Lung microvascular endothelial cell (primary cell): ENCODE data around the gene EXOC6. TPM values are rescaled to one million over a fixed set of nuclear protein-coding genes. Genes with fewer than 3 reads are reported as not detected.
A peak's percentile ranks its signal among the peaks of the same experiment; 100 is the strongest.
"Not testable (repeated sequence)": the region's sequence is repeated elsewhere in the genome, so short reads cannot be mapped to it uniquely, and the experiment has no call there.

ENCODE experiments used
- DNase-seq, 2 donors: peaks; one replicate each; pipeline versions ENCODE4 v3.0.0 to v3.0.0-alpha.2; 2010; ENCODE audit warnings: low read depth in 2 of 2
- total RNA-seq: library from RNA; depleted of rRNA; stranded (reverse); fragments of >200 nt; gene quantifications from 2 replicates; pipeline ENCODE4 v1.2.1, GENCODE V29; 2014

Gene EXOC6
- total RNA-seq, 1 donor from 2014 or later = 390 TPM

DNA sequence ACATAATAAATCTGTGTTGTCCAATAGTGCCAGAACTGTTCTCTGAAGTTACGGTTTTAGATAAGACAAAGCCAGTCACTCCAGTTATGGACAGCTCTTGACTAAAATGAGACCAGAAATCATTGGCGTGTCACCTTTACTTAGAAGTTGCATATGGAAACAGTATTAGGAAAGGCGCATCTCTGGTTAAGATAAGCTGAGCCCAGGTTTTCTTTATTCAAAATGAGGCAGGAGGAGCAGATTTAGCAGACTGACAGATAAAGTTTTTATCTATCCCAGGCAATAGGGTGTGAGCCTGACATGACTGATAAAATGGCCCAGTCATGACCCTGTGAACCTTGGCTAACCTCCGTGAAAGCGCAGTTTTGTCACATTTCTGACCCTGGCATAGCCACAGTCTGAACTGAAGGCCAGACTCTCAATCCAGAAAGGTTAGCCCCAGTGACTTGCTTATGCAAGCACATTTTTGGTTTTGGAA, 229.6 kb downstream of the EXOC6 start:
- no peak for DNase-seq

DNA sequence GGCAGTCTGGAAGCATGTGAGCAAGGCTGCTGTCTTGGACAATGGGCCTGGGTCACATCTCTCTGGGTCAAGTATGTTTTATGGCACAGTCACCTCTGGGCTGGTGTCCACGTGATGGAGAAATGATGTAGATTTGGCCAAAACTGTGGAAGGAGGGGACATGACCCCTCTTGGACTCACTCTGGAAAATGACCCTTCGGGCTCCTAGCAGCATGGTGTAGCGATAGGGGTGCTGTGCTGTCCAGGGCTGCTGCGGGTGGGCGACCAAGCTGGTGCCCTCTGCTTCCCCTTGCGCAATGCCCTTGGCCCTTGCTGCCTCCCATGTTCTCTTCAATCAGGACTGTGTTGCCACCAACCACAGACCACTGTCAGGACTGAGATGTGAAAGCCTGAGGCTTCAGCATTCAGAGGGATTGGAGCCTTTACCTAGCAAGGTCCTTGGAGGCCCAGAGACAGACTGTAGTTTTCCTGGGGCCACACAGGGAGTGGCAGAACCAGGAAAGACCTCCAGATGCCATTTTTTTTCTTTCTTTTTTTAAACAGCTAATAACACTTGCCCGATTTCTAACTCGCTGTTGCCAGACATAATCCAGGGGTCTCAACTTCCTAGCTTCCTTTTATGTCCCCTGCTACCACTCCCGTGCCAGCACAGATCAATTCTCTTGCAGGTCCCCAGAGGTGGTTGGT, 231.5 kb downstream of the EXOC6 start:
- no peak for DNase-seq

DNA sequence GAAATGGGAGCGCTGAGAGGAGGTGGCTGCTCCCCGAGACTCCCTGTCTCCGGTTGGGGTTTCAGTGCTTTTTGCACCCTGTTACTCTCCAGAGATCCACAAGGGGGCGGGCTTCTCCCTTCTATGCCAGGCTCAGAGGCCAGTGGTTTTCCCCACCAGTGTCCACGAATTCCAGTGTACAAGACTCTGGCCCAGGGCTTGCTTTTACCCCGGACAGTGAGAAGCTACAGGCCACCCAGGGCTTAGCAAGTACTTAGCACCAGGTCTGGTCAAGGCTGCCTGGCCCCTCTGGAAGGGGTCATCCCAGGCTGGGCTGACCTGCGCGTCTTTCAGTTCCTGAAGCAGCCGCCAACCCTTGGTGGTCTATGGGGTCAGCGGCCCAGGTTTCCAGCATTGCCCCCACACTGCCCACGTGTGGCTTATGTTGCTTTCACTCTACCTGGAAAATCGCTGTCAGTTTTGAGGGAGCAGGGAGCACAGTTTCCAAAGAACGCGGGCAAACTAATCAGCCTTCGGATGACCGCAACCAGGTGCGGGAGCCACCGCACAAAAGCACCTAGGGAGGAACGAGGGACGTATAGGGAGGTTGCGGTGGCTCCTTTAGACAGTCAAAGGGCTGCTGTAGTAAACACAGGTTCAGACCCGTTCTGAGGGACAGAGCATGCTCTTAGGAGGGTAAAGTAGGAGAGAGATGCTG, 232.2 kb downstream of the EXOC6 start:
- peak; percentile 43 to 60 for DNase-seq

DNA sequence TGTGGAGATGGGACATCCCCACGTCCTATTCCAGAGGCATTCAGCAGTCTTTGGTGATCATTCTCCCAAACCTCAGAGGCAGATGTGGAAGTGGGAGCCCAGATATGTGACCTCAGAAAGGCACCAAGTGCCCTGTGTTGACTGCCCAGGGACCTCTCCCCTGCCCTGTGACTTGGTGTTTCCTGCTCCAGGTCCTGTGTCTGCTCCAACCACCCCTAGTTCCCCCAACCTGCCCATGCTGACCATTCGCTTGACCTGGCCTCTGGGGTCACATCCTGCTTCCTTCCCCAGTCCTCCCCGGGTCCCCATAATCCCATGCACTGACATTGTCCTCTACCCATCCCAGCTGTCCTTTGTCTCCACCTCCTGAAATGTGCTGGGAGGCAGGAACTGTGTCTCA, 233.0 kb downstream of the EXOC6 start:
- DNase-seq = no peak

DNA sequence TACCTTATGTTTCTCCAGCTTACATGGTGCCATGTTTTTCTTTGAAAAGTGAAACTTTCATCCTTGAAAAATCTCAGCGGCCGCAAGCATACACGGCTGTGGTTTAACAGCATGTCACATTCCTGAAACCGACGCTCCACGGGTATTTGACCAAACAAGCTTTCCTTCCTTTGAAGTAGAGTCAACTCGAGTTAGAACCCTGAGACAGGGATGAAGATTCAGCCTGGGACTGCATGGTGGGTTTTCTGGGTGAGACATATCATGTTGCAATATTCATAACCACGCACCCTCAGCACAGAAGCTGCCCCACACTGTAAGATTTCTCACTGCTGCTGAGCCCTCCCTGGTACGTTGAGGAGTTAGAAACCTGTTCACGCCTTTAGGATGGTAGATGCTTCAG, 233.5 kb downstream of the EXOC6 start:
- no peak for DNase-seq

DNA sequence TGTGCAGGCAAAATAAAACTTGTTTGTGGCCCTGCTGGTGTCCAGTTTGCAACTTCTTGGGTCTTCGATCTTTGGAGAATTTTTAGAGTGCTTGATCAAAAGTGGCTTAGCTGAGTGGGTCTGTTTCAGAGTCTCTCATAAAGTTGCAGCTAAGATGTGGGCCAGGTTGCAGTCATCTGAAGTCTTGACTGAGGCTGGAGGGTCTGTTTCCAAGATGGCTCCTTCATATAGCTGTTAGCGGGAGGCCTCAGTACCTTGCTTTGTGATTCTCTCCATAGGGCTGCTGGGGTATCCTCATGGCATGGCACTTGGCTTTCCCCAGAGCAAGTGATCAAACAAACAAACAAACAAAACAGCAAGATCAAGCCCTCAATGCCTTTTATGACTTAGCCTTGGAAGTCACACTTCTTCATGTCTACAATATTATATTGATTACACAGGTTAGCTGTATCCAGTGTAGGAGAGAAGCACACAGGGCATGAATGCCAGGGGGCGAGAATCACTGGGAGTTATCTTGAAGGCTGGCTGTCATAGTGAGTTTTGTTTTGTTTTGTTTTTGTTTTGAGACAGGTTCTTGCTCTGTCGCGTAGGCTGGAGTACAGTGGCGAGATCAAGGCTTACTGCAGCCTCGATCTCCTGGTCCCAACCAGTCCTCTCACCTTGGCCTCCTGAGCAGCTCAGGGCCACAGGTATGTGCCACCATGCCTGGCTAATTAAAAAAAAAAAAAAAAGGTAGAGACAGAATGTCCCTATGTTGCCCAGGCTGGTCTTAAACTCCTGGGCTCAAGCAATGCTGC, 235.6 kb downstream of the EXOC6 start:
- DNase-seq = no peak

DNA sequence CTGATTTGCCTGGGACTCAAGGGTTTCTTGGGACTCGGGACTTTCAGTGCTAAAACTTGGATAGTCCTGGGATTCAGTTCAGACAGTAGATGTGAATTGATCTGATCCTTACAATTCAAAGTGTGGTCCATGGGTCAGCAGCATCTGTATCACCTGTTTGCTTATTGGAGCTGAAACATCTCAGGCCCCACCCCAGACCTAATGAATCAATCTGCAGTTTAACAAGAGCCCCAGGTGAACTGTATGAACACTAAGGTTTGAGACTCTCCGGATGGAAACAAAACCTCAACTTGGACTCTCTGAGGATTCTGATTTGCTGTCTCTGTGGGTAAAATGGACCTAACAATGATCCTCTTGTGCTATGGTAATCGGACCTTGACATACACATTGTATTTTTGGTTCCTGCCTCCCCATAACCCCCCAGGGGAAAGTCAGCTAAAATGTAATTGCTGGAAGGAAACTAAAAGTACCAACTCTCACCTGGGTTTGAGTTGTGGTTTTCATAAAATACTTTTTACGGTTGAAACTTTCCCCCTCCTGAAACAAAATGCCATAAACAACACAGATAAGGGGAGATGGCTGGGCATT, 237.0 kb downstream of the EXOC6 start:
- no peak for DNase-seq

DNA sequence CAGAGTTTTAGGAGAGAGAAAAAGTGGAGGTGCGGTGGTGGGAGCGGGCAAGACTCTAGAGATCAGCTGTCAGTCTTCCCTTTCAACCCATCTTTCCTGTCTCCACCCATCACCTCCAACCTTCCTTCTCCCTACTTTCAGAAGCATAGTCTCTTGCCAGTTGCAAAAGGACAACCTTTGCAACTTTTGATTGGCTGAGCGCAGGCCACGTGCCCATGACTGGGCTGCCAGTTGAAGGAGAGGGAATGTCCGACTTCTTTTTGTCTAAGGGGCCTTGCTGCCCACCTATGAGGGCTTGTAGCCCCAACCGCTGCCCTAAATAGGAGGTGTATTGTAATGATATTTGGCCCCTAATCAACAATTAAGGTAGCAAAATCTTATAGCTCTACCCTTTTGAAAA, 238.0 kb downstream of the EXOC6 start:
- DNase-seq = no peak

DNA sequence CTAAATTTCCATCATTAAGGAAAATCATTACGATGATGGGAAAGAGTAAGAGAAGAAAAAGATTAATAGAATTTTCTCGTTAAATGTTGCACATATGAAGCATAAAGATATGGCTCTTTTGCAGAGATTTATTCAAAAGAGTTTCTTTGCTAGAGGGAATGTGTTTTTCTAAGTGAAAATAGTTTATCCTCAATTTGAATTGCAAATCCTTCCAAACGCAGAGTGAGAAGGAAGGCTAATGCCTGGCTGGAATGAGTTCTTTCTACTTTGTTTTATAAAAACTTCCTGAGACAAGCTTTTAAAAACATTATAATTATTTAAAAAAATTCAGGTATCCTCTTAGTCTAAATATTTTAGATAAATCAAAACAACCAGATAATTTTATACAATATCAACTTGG, 239.5 kb downstream of the EXOC6 start:
- DNase-seq = no peak

DNA sequence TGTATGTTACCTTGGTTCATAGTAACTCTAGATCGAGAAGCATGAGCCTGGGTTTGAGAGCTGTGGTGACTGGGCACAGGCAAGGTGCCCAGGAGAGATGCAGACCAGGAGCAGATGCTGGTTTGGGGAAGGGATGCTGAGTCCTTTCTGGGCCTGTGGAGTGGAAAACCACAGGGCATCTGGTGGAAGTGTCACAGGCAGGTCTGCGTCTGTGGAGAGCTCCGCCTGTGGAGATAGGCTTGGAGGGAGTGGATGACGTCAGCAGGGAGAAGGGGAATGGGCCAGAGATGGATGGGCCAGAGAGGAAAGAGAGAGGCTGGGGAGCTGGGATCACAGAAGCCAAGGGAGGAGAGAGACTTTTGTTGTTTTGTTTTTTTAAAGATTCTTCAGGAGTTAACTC, 240.1 kb downstream of the EXOC6 start:
- no peak for DNase-seq

DNA sequence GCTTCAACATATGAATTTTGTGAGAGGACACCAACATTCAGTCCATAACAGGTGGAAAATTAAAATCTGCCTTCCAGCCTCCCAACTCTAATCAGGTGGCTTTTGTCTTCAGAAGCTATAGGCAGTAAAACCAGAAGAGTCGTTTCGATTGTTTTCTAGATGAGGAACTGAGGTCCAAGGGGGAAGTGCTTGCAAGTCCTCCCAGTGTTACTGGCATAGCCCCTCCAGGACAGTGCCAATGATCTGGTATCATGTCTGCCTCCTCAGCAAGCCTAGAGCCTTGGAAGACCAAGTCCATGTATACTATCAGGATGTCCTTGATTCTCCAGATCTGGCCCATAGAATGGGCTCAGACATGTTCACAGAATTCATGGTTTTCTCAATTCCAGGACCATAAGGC, 242.3 kb downstream of the EXOC6 start:
- no peak for DNase-seq

DNA sequence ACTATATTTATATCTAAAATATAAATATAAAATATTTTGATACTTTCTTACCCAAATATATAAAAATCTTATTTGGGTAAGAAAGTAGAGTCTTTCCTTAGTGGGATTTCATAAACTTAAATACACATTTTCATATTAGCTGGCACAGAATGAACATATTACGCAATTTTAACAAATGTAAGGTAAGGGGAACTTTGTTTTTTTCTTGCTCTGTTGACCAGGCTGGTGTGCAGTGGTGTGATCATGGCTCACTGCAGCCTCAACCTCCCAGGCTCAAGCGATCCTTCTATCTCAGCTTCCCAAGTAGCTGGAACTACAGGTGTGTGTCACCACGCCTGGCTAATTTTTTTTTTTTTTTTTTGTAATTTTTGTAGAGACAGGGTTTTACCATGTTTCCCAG, 243.6 kb downstream of the EXOC6 start:
- DNase-seq = no peak

DNA sequence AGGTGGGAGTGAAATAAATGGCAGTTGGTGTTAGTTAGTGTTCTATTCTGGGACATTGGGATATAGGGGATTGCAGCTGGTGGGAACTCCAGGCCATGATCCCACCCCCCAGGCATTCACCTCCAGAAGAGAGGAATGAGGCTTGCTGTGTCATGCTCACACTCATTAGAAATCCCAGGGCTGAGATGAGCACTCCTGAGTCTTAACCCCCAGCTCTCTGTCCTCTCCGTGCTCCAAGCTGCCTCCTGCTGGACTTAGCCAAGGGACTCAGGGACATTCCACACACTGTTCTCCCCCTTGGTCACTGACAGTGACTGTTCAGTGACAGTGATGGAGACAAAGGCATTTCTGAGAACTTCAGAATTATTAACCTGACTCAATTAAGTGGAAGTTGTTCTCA, 246.9 kb downstream of the EXOC6 start:
- no peak for DNase-seq

DNA sequence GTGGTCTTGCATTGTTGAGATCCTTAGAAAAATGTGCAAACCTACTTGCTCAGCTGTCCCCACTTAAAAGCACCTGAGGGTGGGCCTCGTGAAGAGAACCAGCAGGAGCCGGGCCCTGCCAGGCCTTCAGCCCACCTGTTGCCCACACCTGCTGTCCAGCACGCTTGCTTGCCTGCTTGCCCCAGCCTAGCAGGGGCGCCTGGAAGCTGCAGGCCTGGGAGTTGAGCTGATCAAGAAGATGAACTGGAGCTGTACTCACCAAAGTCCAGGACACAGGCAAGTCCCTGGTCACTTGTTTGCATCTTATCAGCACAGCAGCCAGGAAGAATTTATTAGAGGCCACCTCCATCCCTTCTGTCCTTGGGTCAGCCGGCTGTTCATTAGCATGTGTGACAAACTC, 248.6 kb downstream of the EXOC6 start:
- no peak for DNase-seq

DNA sequence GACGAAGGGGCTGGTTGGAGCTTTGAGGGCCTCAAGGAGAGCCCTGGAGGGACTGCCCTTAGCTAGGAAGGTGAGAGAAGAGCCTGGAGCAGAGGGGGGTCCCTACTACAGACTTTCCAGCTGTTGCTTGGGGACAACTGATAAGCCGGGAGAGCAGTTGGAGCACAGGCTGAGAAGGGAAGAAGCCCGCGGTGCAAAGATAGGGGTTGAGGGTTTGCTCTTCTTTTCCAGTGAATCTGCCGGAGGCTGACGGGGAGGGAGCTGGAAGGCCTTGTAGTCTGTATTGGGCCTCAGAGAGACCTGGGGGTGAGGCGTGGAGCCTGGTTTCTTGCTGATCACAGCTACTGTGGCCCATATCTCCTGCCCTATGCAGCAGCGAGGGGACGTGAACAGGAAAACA, 249.1 kb downstream of the EXOC6 start:
- no peak for DNase-seq

DNA sequence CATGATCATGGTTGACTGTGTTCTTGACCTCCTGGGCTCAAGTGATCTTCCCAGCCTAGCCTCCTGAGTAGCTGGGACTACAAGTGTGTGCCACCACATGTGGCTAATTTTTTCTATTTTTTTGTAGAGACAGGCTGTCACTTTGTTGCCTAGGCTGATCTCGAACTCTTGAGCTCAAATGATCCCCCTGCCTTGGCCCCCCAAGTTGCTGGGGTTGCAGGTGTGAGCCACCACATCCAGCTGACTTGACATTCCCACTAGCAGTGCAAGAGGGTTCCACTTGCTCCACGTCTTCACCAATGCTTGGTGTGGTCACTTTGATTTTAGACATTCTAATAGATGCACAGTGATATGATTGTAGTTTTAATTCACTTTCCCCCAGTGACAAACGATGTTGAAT, 250.5 kb downstream of the EXOC6 start:
- DNase-seq = no peak

DNA sequence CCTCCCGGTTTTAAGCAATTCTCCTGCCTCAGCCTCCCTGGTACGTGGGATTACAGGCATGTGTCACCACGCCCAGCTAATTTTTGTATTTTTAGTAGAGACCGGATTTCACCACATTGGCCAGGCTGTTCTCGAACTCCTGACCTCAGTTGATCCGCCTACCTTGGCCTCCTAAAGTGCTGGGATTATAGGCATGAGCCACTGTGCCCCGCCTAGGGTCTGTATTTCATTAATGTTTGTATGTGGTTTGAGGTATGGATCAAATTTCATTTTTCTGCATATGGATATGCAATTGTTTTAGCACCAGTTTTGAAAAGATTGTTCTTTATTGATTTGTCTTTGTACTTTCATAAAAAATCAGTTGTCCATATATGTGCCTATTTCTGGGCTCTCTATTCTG, 251.3 kb downstream of the EXOC6 start:
- DNase-seq = no peak

DNA sequence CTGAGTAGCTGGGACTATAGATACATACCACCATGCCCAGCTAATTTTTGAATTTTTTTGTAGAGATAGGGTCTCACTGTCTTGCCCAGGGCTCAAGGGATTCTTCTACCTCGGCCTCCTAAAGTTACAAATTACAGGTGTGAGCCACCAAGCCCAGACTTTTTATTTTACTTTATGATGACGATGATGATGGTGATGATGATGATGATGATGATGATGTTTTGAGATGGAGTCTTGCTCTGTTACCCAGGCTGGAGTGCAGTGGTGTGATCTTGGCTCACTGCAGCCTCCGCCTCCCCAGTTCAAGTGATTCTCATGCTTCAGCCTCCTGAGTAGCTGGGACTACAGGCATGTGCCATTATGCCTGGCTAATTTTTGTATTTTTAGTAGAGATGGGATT, 252.8 kb downstream of the EXOC6 start:
- not testable (repeated sequence) for DNase-seq

DNA sequence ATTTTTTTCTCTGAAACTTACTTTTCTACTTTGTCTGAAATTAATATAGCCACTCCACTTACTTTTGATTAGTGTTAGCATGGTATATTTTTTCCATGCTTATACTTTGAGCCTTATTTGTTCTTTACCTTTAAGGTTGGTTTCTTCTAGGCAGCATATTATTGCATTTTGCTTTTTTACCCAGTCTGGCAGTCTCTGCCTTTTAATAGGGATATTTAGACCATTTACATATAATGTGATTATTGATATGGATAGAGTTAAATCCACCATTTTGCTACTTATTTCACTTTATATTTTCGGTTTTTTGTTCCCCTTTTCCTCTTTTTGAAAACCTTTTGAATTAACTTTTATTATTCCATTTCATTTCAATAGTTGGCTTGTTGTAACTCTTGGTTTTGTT, 255.6 kb downstream of the EXOC6 start:
- no peak for DNase-seq

DNA sequence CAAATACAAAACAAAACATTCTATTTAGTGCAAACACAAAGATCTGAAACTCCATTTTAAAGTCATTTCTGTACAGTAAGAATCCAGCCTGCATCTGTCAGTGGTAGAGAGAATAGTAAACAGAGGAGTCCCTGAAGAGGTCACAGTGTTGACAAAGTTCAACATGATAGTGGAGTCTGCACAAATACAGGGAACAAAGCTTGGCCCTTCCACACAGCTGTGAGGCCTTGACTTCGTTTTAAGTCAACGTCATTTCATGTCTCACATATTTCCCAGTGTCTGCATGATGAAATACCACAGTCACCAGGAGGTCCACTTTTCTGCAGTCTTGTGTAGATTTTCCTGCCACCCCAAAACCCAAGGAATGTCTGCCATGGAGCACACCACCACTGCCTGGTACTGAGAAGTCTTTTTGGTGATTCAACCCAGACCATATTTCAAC, 258.3 kb downstream of the EXOC6 start:
- DNase-seq = no peak
